Karpas-422 (cell line): ENCODE results near the gene PLPPR5. TPM values are rescaled to one million over a fixed set of nuclear protein-coding genes. Genes with fewer than 3 reads are reported as not detected.

Source experiments
- DNase-seq: peaks from one replicate; pipeline ENCODE4 v3.0.0-alpha.2; 2015
- H2AFZ ChIP-seq: fragments of 200-600 bp; sonication (generic); 2 replicates; pipeline ENCODE4 v1.6.1; 2014; ENCODE audit warnings: antibody characterized with exemption, low read length, mixed read lengths
- H3K27ac ChIP-seq: fragments of 200-600 bp; sonication (generic); 2 replicates; pipeline ENCODE4 v1.5.1; 2014; ENCODE audit warnings: mild to moderate bottlenecking, low read length, moderate library complexity
- H3K27me3 ChIP-seq: fragments of 200-600 bp; sonication (generic); 2 replicates; pipeline ENCODE4 v1.6.1; 2014; ENCODE audit warnings: low read length, mixed read lengths
- H3K36me3 ChIP-seq: fragments of 200-600 bp; sonication (generic); 2 replicates; pipeline ENCODE4 v1.6.1; 2014; ENCODE audit warnings: low read length, mixed read lengths; ENCODE audit not compliant: insufficient read depth
- H3K4me1 ChIP-seq: fragments of 200-600 bp; sonication (generic); 2 replicates; pipeline ENCODE4 v1.6.1; 2014; ENCODE audit warnings: mild to moderate bottlenecking, low read length, mixed read lengths
- H3K4me2 ChIP-seq: fragments of 200-600 bp; sonication (generic); 2 replicates; pipeline ENCODE4 v1.6.1; 2014; ENCODE audit warnings: low read length, low read depth, mild to moderate bottlenecking; ENCODE audit not compliant: poor library complexity, severe bottlenecking
- H3K4me3 ChIP-seq: fragments of 200-600 bp; sonication (generic); 2 replicates; pipeline ENCODE4 v1.5.1; 2014; ENCODE audit warnings: mild to moderate bottlenecking, antibody characterized with exemption, low read length, mixed read lengths
- H3K79me2 ChIP-seq: fragments of 200-600 bp; sonication (generic); 2 replicates; pipeline ENCODE4 v1.6.1; 2014; ENCODE audit warnings: mild to moderate bottlenecking, low read length, mixed read lengths
- H3K9ac ChIP-seq: fragments of 200-600 bp; sonication (generic); 2 replicates; pipeline ENCODE4 v1.6.0; 2014; ENCODE audit warnings: low read length
- H3K9me2 ChIP-seq: fragments of 200-600 bp; sonication (generic), shearing (Covaris generic); replicated peaks from 2 replicates; pipeline ENCODE4 v1.6.0; 2014; ENCODE audit warnings: mild to moderate bottlenecking, low read length, moderate library complexity; ENCODE audit not compliant: insufficient read depth
- H3K9me3 ChIP-seq: fragments of 300-700, 200-600 bp; sonication (generic); 2 replicates; pipeline ENCODE4 v1.6.1; 2014; ENCODE audit warnings: low read length, mixed read lengths
- H4K20me1 ChIP-seq: fragments of 200-600 bp; sonication (generic); 2 replicates; pipeline ENCODE4 v1.6.1; 2014; ENCODE audit warnings: mild to moderate bottlenecking, antibody characterized with exemption, low read length, low read depth; ENCODE audit not compliant: insufficient read depth
- total RNA-seq: library from RNA; depleted of rRNA; stranded (reverse); fragments of >200 nt; shearing (Covaris generic); gene quantifications from 2 replicates; pipeline ENCODE4 v1.2.3, GENCODE V29; 2014; ENCODE audit warnings: low replicate concordance

Gene PLPPR5
- total RNA-seq, 1 experiment from 2014 or later: not detected

DNA sequence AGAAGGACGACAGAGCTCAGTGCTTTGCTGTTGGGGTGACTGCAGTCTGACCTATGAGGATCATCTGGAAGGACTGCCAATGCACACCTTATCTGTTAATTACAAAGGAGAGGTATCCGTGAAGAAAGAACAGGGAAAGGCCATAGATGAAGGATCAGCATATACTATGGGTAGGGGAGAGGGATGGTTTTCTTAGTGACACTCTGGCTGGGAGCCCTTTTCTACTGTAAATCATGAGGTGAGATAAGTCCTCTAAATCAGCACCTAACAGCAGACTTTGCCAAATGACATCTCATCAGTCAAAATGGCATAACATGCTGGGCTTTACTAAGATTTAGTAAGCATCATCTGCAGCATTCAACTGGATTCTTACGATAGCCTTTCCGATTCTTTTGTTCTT, 100.0 kb downstream of the PLPPR5 start:
- Histone ChIP-seq H2AFZ (no peak overlapping the region), H3K4me3 (no peak overlapping the region), H3K27me3 (no peaks in the 10 kb centered on the region), H3K9me3 (no peaks in the 10 kb centered on the region), H3K4me1 (no peaks in the 10 kb centered on the region), H3K9ac (no peak overlapping the region), H3K36me3 (no peaks in the 10 kb centered on the region), H3K79me2 (no peaks in the 10 kb centered on the region), H3K4me2 (no peak overlapping the region), H4K20me1 (no peaks in the 10 kb centered on the region), H3K27ac (no peak overlapping the region), H3K9me2 (no peaks in the 10 kb centered on the region)
- DNase-seq: no peak

- H3K9me2 ChIP-seq: no peaks in the 10 kb centered on the region
Observed at GRCh38 chr1:98903726-98904125, 100.9 kb downstream of the PLPPR5 start.

DNA sequence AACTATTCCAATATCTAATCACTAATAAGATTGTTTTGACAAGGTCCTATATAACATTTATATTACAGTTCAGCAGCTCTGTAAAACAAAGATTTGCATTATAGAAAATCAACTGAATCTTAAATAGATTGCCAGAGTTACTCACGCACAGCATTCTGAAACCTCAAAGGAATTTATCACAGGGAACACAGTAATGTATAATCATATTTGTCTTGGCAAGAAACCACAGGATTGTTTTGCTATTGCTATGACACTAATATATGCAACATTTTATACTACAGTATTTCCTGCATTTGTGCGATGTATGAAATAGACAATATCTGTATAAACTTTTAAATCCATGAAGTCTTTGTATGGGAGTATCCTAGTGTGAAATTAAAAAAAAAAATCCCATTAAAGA, 101.4 kb downstream of the PLPPR5 start:
- H3K36me3 ChIP-seq: no peaks in the 10 kb centered on the region
- no peak overlapping the region for H3K9ac ChIP-seq
- no peaks in the 10 kb centered on the region for H3K9me3 ChIP-seq
- no peak overlapping the region for H2AFZ ChIP-seq
- no peaks in the 10 kb centered on the region for H3K79me2 ChIP-seq
- H3K9me2 ChIP-seq: no peaks in the 10 kb centered on the region
- no peak overlapping the region for H3K4me3 ChIP-seq
- H3K27ac ChIP-seq: no peak overlapping the region
- no peak overlapping the region for H3K4me2 ChIP-seq
- no peaks in the 10 kb centered on the region for H3K4me1 ChIP-seq
- no peaks in the 10 kb centered on the region for H3K27me3 ChIP-seq
- H4K20me1 ChIP-seq: no peaks in the 10 kb centered on the region
- DNase-seq: no peak

More at GRCh38 chr1:98903726-98904125, 100.9 kb downstream of the PLPPR5 start:
- Histone ChIP-seq H3K36me3 (no peaks in the 10 kb centered on the region), H4K20me1 (no peaks in the 10 kb centered on the region), H3K4me2 (no peak overlapping the region), H3K4me3 (no peak overlapping the region), H3K4me1 (no peaks in the 10 kb centered on the region), H3K79me2 (no peaks in the 10 kb centered on the region), H3K9ac (no peak overlapping the region), H2AFZ (no peak overlapping the region), H3K9me3 (no peaks in the 10 kb centered on the region), H3K27me3 (no peaks in the 10 kb centered on the region), H3K27ac (no peak overlapping the region)
- DNase-seq: no peak

GRCh38 chr1:98898940-98899339, 105.7 kb downstream of the PLPPR5 start:
- no peaks in the 10 kb centered on the region for H3K4me1 ChIP-seq
- H2AFZ ChIP-seq: no peak overlapping the region
- H3K4me2 ChIP-seq: no peak overlapping the region
- H4K20me1 ChIP-seq: no peaks in the 10 kb centered on the region
- no peaks in the 10 kb centered on the region for H3K36me3 ChIP-seq
- no peaks in the 10 kb centered on the region for H3K9me2 ChIP-seq
- H3K4me3 ChIP-seq: no peak overlapping the region
- no peak overlapping the region for H3K27ac ChIP-seq
- no peak overlapping the region for H3K9ac ChIP-seq
- H3K27me3 ChIP-seq: no peaks in the 10 kb centered on the region
- no peaks in the 10 kb centered on the region for H3K79me2 ChIP-seq
- H3K9me3 ChIP-seq: no peaks in the 10 kb centered on the region
- no peak for DNase-seq

DNA sequence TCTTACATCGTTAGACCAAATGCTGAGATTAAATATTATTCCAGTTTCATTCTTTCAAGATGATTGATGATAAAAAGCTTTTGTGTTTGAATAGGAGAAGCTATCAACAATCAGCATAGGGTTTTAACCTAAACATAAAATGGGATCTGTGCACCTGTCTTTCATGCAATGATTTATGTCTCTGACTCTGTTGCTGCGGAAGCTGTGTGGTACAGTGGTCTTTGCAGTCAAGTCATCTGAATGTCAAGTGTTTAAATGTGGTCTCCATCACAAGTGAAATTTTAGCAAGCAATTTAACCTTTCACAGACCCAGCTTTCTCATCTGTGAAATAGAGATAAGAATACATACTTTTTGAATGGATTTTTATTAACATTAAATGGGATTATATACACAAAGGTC, 107.2 kb downstream of the PLPPR5 start:
- Histone ChIP-seq H3K27me3 (no peaks in the 10 kb centered on the region), H3K27ac (no peak overlapping the region), H3K4me3 (no peak overlapping the region), H3K4me1 (no peaks in the 10 kb centered on the region), H3K9ac (no peak overlapping the region), H4K20me1 (no peaks in the 10 kb centered on the region), H3K79me2 (no peaks in the 10 kb centered on the region), H3K4me2 (no peak overlapping the region), H3K9me2 (no peaks in the 10 kb centered on the region), H3K9me3 (no peaks in the 10 kb centered on the region), H3K36me3 (no peaks in the 10 kb centered on the region), H2AFZ (no peak overlapping the region)
- no peak for DNase-seq

DNA sequence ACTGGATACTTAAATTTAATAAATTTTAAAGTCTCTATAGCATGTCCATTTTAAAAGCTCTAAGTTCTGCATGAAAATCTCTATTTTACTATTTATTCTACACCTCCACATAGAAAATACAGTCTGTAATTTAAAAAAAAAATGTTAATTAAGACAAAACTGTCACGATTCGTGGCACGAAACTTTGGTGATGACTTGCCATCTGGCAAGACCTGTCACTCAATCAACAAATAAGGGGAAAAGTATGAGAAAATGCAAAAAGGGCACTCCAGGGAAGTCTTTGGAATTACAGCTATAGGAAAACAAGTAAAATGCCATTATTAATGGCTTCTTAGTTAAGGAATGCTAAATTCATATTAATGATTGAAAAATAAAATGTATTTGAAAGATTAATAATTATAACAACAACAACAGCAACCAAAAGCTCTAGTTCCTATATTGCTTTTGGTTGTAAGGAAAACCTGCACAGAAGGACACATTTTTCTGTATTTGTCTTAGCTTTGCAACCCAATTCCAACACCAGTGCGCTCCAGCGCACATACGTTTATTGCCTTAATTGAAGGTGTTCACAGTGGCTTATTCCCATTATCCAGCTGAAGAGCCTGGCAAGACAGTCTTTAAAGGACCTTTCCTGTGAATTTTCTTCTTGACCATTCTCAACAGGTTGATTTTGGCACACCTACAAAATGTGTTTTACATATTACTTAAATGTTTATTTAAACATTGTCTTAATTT, 107.8 kb downstream of the PLPPR5 start:
- Histone ChIP-seq H3K27ac (no peak overlapping the region), H4K20me1 (no peaks in the 10 kb centered on the region), H3K27me3 (no peaks in the 10 kb centered on the region), H3K79me2 (no peaks in the 10 kb centered on the region), H3K9me2 (no peaks in the 10 kb centered on the region), H3K4me1 (no peaks in the 10 kb centered on the region), H2AFZ (no peak overlapping the region), H3K4me2 (no peak overlapping the region), H3K36me3 (no peaks in the 10 kb centered on the region), H3K9ac (no peak overlapping the region), H3K9me3 (no peaks in the 10 kb centered on the region), H3K4me3 (no peak overlapping the region)
- no peak for DNase-seq

DNA sequence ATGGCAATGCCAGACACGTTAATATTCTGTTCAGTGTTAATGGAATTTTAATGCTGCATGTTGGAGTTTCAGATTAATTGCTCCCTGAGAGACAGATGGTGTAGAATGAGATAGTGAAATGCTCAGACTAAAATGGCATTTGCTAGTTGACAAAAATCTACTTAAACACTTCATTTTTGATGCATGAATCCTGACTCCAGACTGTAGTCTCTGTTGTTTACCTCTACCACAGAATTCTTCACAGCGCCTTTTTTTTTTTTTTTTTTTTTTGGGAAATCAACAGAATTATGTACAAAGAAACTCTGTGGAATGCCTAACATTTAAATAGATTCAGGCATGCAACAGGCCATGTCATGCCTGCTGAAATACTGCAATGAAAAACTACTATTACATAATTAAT, 111.3 kb downstream of the PLPPR5 start:
- H4K20me1 ChIP-seq: no peaks in the 10 kb centered on the region
- no peak overlapping the region for H2AFZ ChIP-seq
- no peaks in the 10 kb centered on the region for H3K4me1 ChIP-seq
- no peaks in the 10 kb centered on the region for H3K79me2 ChIP-seq
- H3K4me3 ChIP-seq: no peak overlapping the region
- no peaks in the 10 kb centered on the region for H3K36me3 ChIP-seq
- no peak overlapping the region for H3K4me2 ChIP-seq
- DNase-seq: no peak
- H3K27me3 ChIP-seq: no peaks in the 10 kb centered on the region
- no peaks in the 10 kb centered on the region for H3K9me3 ChIP-seq
- no peak overlapping the region for H3K27ac ChIP-seq
- H3K9ac ChIP-seq: no peak overlapping the region
- H3K9me2 ChIP-seq: no peaks in the 10 kb centered on the region

DNA sequence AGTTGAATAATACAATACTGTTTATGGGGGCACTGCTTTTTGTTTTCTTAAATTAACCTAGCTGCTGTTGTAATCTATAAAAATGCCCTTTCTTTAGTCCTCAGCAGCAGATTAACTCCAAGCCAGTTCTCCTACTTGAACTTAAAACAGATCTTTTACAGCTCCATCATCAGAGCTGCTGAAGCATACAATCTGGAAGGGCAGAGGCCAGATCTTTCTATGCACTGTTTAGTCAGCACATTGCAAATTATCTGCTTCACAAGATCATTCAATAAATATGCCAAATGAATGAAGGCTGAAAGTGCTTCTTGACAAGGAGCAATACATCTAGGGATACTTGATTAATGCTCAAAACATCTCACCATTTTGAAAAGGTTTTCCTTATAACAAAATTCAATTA, 115.8 kb downstream of the PLPPR5 start:
- H3K79me2 ChIP-seq: no peaks in the 10 kb centered on the region
- H3K9me2 ChIP-seq: no peaks in the 10 kb centered on the region
- H3K27me3 ChIP-seq: no peaks in the 10 kb centered on the region
- H3K4me3 ChIP-seq: no peak overlapping the region
- H3K36me3 ChIP-seq: no peaks in the 10 kb centered on the region
- no peak overlapping the region for H3K9ac ChIP-seq
- no peaks in the 10 kb centered on the region for H3K4me1 ChIP-seq
- H3K27ac ChIP-seq: no peak overlapping the region
- no peak overlapping the region for H2AFZ ChIP-seq
- H4K20me1 ChIP-seq: no peaks in the 10 kb centered on the region
- H3K9me3 ChIP-seq: no peaks in the 10 kb centered on the region
- no peak overlapping the region for H3K4me2 ChIP-seq
- DNase-seq: no peak
